GM21528 (cell line): ENCODE measurements around the gene PPP1R14C.
A peak's percentile ranks its signal among the peaks of the same experiment; 100 is the strongest.
"Not testable (repeated sequence)": the region's sequence is repeated elsewhere in the genome, so short reads cannot be mapped to it uniquely, and the experiment has no call there.

ENCODE experiments used
- ATAC-seq: cut with Tn5 transposase; IDR thresholded peaks from one replicate; pipeline ENCODE4 v1.9.1; 2021; ENCODE audit warnings: mild to moderate bottlenecking, moderate library complexity; ENCODE audit not compliant: unreplicated experiment, low FRiP score

Gene PPP1R14C

GRCh38 chr6:150165020-150165702, 22.3 kb downstream of the PPP1R14C start:
- no peak for ATAC-seq

DNA sequence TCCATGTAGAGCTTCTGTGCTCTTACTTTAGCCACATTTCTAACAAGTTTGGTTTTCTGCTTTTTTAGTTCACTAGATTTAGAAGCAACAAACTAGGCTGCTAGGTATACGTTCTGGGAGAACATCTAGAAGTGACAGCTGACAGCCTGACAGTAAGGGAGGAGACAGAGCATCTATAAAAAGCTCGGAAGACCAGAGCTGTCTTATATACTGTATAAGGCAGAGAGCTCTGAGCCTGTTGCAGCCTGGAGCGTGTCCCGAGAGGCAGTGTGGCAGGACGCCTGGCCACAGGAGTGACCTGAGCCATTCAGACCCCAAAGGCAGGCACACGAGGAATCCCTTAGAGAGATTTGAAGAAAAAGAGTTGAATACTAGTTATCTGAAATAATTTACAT, 24.6 kb downstream of the PPP1R14C start:
- ATAC-seq: no peak

DNA sequence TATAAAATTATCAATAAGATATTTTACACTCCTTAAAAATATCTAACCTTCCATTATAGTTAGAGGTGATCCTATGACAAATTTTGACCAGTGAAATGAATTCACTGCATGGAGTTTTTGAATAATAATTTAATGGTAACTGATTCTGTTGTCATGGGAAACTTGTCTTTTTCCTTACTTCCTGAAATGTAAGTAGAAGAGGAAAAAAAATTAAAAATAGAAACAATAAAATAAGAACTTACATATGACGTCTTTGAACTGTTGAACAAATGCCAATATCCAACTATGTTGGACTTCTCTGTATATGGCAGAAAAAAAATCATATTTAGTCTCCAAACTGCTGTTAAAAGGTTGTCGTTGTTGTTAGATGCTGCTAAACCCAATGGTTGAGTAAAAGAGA, 26.3 kb downstream of the PPP1R14C start:
- no peak for ATAC-seq

GRCh38 chr6:150169609-150170008, 26.8 kb downstream of the PPP1R14C start:
- ATAC-seq: no peak

DNA sequence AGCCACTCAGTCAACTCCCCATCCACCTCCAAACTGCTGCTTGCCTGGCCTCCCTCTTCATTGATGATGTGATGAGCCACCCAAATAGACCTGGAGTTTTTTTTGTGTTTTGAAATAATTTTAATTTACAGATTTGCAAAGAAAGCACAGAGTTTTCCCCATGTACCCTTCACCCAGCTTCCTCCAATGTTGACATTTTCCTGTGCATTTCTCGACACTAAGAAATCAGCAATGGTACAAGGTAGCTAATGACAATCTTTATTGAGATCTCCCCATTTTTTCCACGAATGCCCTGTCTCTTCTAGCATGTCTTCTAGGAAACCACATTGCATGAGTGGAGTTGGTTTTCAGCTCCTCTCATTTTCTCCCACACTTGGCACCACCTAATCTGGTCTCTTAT, 30.1 kb downstream of the PPP1R14C start:
- no peak for ATAC-seq

- ATAC-seq: no peak
Observed at GRCh38 chr6:150175586-150176151, 32.8 kb downstream of the PPP1R14C start.

GRCh38 chr6:150176152-150176551, 33.3 kb downstream of the PPP1R14C start:
- ATAC-seq: no peak

DNA sequence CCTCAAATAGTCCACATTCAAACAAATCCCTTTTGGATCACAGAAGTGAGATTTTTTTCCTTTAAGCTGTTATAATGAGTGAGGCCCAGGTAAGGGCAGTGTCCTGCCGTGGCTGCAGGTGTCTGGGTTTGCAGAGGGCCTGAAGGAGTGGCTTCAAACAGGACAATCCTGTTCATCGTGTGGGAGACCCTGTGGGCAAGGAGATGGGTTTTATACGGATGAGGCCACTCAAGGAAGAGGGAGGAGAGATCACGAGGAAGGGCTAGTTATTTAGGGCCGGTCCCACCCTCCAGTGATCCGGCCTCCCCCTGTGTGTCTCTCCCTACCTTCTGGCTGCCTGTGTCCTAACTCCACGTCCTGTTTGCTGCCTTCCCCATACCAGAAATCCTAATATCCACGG, 33.8 kb downstream of the PPP1R14C start:
- no peak for ATAC-seq

- no peak for ATAC-seq
Observed at GRCh38 chr6:150177259-150177951, 34.6 kb downstream of the PPP1R14C start.

DNA sequence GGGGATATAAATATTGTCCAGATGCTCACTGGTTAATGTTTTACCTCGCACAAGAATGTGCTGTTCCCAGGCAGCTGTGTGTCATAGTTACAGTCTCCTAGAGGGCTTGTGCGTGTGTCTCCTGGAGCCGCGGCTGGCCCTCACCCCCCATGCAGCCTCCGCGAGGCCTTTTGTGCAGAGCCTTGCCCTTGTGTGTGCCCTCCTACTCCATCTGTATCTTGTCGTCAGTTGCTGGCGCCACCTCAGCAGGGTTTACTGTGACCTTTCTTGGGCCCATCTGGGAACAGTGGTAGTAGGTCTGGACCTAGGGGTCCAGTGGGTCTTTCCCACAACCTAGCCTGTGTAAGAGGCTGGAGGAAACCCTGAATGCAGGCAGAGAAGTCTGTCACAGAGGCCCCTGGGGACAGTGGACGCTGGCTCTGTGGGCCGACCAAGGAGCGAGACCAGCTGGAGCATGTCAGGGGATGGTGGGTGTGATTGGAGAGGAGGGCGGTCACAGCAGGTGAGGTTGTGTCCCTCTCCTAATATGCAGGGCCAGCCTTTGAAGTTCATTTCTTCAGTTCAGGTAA, 35.2 kb downstream of the PPP1R14C start:
- no peak for ATAC-seq

GRCh38 chr6:150179030-150179429, 36.2 kb downstream of the PPP1R14C start:
- no peak for ATAC-seq

DNA sequence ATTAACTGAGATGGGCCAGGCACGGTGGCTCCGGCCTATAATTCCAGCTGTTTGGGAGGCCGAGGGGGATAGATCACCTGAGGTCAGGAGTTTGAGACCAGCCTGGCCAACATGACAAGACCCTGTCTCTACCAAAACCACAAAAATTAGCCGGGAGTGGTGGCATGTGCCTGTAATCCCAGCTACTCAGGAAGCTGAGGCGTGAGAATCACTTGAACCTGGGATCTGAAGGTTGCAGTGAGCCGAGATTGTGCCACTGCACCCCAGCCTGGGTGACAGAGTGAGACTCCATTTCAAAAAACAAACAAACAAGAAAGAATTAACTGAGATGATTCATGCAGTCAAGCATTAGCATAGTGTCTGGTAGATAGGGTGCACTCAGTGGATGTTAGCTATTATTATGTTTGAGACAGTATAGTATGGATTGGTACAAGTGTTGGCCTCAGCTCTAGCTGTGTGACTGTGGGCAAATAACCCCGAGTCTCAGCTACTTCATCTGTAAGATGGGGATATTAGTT, 37.1 kb downstream of the PPP1R14C start:
- not testable (repeated sequence) for ATAC-seq

DNA sequence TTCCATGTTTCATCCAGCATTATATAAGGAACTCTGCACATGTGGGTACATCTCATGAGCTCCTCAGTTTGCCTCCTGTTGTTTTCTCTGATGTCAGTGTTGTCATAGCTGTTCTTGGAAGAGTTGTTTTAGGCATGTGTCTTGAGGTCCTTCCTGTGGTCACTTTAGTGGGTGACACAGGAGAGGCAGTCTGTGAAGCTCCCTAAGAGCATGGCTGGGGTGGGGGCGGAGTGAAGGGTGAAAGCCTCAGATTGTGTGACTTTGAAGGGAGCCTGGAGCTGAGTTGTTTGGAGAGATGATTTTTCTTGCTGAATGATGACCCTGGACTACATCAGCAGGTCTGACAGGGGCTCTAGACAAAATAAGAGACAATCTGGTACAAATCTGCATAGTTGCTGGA, 37.7 kb downstream of the PPP1R14C start:
- no peak for ATAC-seq

GRCh38 chr6:150182460-150183078, 39.7 kb downstream of the PPP1R14C start:
- no peak for ATAC-seq

DNA sequence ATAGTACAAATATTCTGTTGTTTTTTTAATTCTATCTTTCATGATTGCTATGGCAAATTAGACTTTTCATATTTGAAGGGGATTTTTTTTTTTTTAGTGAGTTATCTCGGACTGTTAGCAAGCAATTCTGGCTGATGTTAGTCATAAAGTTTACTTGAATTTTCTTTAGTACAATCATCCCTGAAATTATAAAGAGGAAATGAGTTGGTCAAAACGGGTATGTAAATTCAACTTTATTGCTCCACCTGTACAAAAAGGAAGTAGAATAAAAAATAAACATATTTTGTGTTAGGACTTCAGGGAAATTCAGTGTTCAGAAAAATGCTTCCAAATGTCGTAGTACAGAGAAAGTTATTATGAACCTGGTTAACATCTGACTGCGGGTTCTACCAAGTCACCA, 40.3 kb downstream of the PPP1R14C start:
- no peak for ATAC-seq

DNA sequence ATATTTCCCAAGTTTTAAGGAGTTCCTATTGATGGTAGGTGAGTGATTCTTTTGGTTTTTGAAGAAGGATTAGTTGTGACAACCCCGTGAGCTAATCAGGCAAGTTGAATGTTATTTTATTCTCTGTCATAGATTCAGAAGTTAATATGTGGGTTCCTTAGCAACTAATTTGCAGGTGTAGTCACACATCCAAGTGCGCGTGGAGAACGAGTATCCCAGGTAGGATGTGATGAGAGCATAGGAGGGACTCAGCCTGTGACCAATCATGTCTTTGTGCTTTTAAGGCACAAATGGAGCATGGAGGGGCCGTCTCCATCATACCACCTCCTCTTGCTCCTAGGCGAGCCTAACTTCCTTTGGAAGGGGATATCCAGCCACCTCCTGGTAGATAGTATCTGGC, 41.1 kb downstream of the PPP1R14C start:
- ATAC-seq: no peak

DNA sequence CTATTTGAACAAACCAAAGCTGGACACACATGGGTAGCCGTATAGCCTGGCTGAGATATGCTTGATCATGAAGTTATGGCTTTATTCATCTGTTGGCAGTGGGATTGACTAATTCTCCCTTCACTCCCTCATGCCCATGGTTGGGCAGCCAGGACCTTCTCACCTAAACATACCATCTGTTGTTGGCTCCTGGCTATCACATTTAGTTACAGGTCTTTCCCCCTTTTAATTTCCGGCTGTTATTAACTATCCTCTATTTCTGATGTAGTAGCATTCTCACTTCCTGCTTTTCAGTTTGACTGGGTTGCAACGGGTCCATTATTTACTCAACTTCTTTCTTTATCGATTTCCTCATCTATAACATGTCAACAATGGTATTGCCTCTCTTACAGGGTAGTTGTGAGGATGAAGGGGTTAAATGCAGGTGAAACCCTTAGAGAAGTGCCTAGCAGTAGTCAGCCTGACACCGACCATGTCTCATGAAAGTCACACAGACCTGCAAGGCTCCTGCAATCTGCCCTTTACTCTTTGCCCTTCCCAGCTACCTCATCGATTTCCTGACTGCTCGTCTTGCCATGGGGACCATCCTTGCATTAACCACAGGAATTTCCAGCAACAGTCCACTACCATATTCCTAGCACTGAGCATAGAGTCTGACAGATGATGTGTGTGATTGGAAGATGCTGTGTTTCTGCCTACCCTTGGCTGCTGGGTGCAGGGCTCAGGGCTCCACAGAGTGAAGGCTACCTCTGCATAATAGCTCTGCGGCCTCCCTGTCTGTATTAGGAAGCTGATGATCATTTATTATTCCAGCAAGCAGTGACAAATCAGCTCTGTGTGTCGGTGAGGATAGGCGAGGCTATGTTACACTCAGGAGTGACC, 42.2 kb downstream of the PPP1R14C start:
- ATAC-seq: peak; percentile 55

GRCh38 chr6:150185732-150186117, 42.9 kb downstream of the PPP1R14C start:
- ATAC-seq: no peak

- ATAC-seq: no peak
Observed at GRCh38 chr6:150186129-150186898, 43.5 kb downstream of the PPP1R14C start.
